Astrocyte of the cerebellum (primary cell): ENCODE results near the gene SETBP1.

Experiments used
- DNase-seq: peaks from one replicate; pipeline ENCODE4 v3.0.0-alpha.2; 2011; ENCODE audit warnings: low read depth
- H3K4me3 ChIP-seq: 2 replicates; pipeline ENCODE4 v1.5.1; 2011; ENCODE audit warnings: mild to moderate bottlenecking, low read depth, low read length, moderate library complexity
- in situ Hi-C: cut with HindIII; loops from 2 replicates; pipeline ENCODE4 v1.10.0; 2017; ENCODE audit warnings: low sequenced_read_pairs
- TF ChIP-seq, protein P1 (sequence below): IDR thresholded peaks from 2 replicates; pipeline ENCODE4 v1.5.1; 2012; ENCODE audit warnings: low read length, low read depth, moderate library complexity, mild to moderate bottlenecking; ENCODE audit errors: missing control alignments

The SETBP1 gene

DNA sequence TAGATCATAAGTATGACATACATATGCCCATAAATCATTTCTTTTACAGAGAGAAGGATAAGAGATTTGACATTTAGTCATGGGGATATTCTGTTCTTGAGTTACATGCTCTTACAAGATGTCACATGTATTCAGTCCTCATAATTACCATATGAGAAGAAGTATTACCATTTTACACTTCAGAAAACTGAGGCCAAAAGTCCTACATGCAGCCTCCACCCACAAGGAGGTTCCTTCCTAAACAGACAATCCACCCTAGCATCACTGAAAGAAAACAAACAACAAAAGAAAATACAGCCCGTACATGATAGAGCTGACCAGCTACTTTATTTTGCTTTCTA, 335.1 kb downstream of the SETBP1 start:
- TF ChIP-seq, protein P1, sequence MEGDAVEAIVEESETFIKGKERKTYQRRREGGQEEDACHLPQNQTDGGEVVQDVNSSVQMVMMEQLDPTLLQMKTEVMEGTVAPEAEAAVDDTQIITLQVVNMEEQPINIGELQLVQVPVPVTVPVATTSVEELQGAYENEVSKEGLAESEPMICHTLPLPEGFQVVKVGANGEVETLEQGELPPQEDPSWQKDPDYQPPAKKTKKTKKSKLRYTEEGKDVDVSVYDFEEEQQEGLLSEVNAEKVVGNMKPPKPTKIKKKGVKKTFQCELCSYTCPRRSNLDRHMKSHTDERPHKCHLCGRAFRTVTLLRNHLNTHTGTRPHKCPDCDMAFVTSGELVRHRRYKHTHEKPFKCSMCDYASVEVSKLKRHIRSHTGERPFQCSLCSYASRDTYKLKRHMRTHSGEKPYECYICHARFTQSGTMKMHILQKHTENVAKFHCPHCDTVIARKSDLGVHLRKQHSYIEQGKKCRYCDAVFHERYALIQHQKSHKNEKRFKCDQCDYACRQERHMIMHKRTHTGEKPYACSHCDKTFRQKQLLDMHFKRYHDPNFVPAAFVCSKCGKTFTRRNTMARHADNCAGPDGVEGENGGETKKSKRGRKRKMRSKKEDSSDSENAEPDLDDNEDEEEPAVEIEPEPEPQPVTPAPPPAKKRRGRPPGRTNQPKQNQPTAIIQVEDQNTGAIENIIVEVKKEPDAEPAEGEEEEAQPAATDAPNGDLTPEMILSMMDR = no peak
- no peak for DNase-seq
- in situ Hi-C loops = no loop called here
- no peak overlapping the region for H3K4me3 ChIP-seq

GRCh38 chr18:45019469-45019868, 338.8 kb downstream of the SETBP1 start:
- in situ Hi-C loops = no loop called here
- no peak overlapping the region for H3K4me3 ChIP-seq
- no peak for DNase-seq
- TF ChIP-seq, protein P1 = no peak

GRCh38 chr18:45023519-45023918, 342.8 kb downstream of the SETBP1 start:
- TF ChIP-seq, protein P1 = no peak
- DNase-seq = no peak

DNA sequence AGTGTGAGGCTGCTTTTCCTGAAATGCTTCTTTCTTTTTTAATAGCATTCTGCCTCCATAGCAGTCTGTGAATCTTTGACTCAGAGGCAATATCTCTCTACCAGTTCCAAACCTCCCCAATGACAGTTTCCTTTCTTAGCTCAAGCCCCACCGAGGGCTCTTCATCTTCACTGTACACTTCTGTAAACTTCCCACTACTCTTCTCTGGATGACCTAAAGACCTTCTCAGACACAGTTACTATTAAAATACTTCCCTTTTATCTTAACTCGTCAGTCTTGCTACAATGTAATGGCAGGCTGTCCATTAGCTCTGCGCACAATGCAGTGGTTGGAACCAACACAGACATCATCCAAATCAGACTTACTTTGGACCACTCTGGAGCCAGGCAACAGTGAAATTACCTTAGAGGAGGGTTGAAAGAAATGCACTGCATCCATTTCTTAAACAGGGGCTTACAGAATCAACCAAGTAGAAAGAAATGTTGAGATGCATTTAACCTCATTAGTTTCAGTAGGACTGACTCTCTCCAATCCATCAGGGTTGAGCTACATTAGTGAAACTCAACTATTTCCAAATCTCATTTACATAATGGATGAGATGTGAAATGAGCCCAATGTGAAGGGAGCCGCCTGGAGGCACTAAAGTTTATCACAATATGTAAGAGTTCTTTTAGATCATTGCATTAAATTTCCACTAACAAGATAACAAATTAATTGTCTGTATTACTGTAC, 343.8 kb downstream of the SETBP1 start:
- H3K4me3 ChIP-seq = no peak overlapping the region
- TF ChIP-seq, protein P1 = no peak
- no peak for DNase-seq
- in situ Hi-C loops = no loop called here

More at GRCh38 chr18:45023519-45023918, 342.8 kb downstream of the SETBP1 start:
- in situ Hi-C loops = no loop called here
- no peak overlapping the region for H3K4me3 ChIP-seq

DNA sequence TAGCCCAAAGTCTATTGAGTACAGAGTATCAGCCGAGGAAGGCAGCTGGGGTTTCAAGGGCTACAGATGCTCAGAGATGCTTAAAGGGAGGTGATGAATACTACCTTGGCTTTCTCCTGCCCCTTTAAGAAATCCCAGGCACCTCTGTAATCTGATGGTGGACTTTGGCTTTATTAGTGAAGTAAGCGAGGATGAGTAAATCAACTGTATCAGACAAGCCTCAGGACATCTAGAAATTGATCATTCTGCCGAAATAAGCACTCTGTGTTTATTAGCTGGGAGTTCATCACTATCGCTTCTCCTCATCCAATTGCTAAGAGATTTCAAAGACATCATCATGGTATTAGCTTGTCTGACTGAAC, 344.4 kb downstream of the SETBP1 start:
- in situ Hi-C loops = no loop called here
- no peak for DNase-seq
- H3K4me3 ChIP-seq = no peak overlapping the region
- TF ChIP-seq, protein P1 = no peak

DNA sequence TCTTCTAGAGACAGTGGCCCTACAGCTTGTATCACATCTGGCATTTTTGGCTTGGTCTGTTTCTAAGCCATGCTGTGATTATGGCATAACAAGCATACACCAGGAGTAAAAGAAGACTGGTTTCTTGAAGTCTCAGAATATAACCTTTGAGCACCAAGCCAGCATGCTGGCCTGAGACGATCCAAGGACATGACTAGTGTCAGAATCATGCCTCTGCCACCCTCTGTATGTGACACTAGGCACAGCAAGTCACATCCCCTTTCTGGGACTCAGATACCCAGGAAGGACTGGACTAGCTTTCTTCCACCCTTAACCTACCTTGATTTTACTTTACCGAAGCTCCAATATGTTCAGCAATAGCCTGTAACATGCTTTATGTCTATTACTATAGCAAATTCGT, 345.5 kb downstream of the SETBP1 start:
- DNase-seq = no peak
- no peak overlapping the region for H3K4me3 ChIP-seq
- in situ Hi-C loops = no loop called here
- TF ChIP-seq, protein P1 = no peak

GRCh38 chr18:45034179-45034578, 353.5 kb downstream of the SETBP1 start:
- TF ChIP-seq, protein P1 = no peak
- in situ Hi-C loops = no loop called here
- DNase-seq = no peak
- no peak overlapping the region for H3K4me3 ChIP-seq
